Loucy (cell line): ENCODE measurements around the gene PPME1.

Experiments
- EZH2phosphoT487 ChIP-seq: fragments of 200-600 bp; IDR thresholded peaks from 2 replicates; pipeline ENCODE4 v1.6.1; 2018; ENCODE audit warnings: antibody characterized with exemption, mild to moderate bottlenecking, moderate library complexity, borderline replicate concordance
- TF ChIP-seq, protein P1 (sequence below): fragments of 200-600 bp; sonication (generic); conservative IDR thresholded peaks from 2 replicates; pipeline ENCODE4 v1.5.1; 2014; ENCODE audit warnings: mild to moderate bottlenecking, antibody characterized with exemption, low read length

DNA sequence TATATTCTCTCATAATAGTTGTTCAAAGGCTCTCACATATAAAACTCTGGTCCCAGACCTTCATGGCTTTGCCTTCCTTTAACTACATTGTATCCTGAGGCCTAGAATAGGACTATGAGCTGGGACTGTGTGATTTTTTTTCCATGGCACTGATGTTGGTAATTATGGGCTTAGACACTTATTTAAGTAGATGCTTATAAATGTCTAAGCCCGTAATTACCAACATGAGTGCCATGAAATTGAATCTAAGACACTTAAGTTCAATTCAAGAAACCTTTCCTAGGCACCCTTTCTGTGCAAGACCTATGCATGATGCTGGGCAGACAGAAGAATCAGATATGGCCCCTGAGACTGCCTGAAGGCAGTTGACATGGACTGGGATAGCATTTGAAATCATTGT is 77.4 kb downstream of the PPME1 start:
- TF ChIP-seq, protein P1, sequence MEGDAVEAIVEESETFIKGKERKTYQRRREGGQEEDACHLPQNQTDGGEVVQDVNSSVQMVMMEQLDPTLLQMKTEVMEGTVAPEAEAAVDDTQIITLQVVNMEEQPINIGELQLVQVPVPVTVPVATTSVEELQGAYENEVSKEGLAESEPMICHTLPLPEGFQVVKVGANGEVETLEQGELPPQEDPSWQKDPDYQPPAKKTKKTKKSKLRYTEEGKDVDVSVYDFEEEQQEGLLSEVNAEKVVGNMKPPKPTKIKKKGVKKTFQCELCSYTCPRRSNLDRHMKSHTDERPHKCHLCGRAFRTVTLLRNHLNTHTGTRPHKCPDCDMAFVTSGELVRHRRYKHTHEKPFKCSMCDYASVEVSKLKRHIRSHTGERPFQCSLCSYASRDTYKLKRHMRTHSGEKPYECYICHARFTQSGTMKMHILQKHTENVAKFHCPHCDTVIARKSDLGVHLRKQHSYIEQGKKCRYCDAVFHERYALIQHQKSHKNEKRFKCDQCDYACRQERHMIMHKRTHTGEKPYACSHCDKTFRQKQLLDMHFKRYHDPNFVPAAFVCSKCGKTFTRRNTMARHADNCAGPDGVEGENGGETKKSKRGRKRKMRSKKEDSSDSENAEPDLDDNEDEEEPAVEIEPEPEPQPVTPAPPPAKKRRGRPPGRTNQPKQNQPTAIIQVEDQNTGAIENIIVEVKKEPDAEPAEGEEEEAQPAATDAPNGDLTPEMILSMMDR, result no peak
- no peak for TF ChIP-seq EZH2phosphoT487
